SK-N-SH treated with all-trans-retinoic acid at 6 μM for 48 hours (cell line): ENCODE results near the gene SUPT3H.

Source experiments
- ARNTL ChIP-seq: fragments of 450-650 bp; formaldehyde crosslinking; IDR thresholded peaks from 2 replicates; pipeline ENCODE4 v1.5.0; 2020; ENCODE audit warnings: low read depth, mild to moderate bottlenecking, moderate library complexity, borderline replicate concordance
- CSDC2 ChIP-seq: fragments of 250-450 bp; sonication (Bioruptor Pico); IDR thresholded peaks from 2 replicates; pipeline ENCODE4 v1.5.0; 2020; ENCODE audit warnings: mild to moderate bottlenecking, moderate library complexity
- PPARA ChIP-seq: fragments of 250-450 bp; sonication (Bioruptor Pico); IDR thresholded peaks from 2 replicates; pipeline ENCODE4 v1.5.0; 2020; ENCODE audit warnings: mild to moderate bottlenecking, borderline replicate concordance
- RARB ChIP-seq: fragments of 250-450 bp; sonication (Bioruptor Pico); IDR thresholded peaks from 2 replicates; pipeline ENCODE4 v1.8.0; 2021; ENCODE audit warnings: mild to moderate bottlenecking, moderate library complexity
- SNAI2 ChIP-seq: fragments of 250-450 bp; sonication (Bioruptor Pico); IDR thresholded peaks from 2 replicates; pipeline ENCODE4 v1.5.0; 2020; ENCODE audit warnings: mild to moderate bottlenecking, moderate library complexity
- TOX ChIP-seq: fragments of 250-450 bp; sonication (Bioruptor Pico); IDR thresholded peaks from 2 replicates; pipeline ENCODE4 v1.8.0; 2021; ENCODE audit warnings: mild to moderate bottlenecking, moderate library complexity, borderline replicate concordance
- ZC3H10 ChIP-seq: fragments of 250-450 bp; sonication (Bioruptor Pico); IDR thresholded peaks from 2 replicates; pipeline ENCODE4 v1.5.1; 2021; ENCODE audit warnings: mild to moderate bottlenecking, moderate library complexity
- ZFP30 ChIP-seq: fragments of 450-650 bp; formaldehyde crosslinking; IDR thresholded peaks from 2 replicates; pipeline ENCODE4 v1.5.0; 2022; ENCODE audit warnings: mild to moderate bottlenecking, moderate library complexity
- ZNF565 ChIP-seq: fragments of 450-650 bp; formaldehyde crosslinking; conservative IDR thresholded peaks from 2 replicates; pipeline ENCODE4 v1.5.0; 2020; ENCODE audit warnings: low read depth, mild to moderate bottlenecking, moderate library complexity
- TF ChIP-seq, protein P1 (sequence below): fragments of 250-450 bp; sonication (Bioruptor Pico); IDR thresholded peaks from 2 replicates; pipeline ENCODE4 v1.8.0; 2020; ENCODE audit warnings: mild to moderate bottlenecking, moderate library complexity, borderline replicate concordance
- TF ChIP-seq, protein P2 (sequence below): fragments of 250-450 bp; sonication (Bioruptor Pico); IDR thresholded peaks from 2 replicates; pipeline ENCODE4 v1.8.0; 2021; ENCODE audit warnings: low read depth, mild to moderate bottlenecking, moderate library complexity, borderline replicate concordance

DNA sequence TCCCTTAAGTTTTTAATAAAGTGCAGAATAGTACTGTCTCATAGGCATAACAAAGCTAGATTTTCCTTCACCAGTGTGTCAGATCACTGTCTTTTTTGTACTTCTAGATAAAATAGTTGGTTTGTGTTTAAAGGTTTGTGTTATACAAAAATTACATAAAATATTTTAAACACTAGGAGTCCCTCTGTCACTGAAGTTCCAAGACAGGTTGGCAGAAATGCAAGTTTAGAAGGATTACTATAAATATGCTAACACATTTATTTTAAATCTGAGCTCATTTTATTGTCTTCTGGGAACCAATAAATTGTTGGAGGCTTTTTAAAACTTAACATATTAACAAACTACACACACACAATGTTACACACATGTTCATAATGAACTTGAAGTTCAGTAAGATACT lies 80.4 kb downstream of the SUPT3H start:
- TF ChIP-seq ZNF565 (CRISPR knock-in tag) (no peak), ZFP30 (CRISPR knock-in tag) (no peak), ZC3H10 (CRISPR knock-in tag) (no peak), CSDC2 (CRISPR knock-in tag) (no peak), SNAI2 (no peak), PPARA (CRISPR knock-in tag) (no peak), RARB (CRISPR knock-in tag) (no peak), TOX (CRISPR knock-in tag) (no peak), ARNTL (no peak)
- TF ChIP-seq, protein P1, sequence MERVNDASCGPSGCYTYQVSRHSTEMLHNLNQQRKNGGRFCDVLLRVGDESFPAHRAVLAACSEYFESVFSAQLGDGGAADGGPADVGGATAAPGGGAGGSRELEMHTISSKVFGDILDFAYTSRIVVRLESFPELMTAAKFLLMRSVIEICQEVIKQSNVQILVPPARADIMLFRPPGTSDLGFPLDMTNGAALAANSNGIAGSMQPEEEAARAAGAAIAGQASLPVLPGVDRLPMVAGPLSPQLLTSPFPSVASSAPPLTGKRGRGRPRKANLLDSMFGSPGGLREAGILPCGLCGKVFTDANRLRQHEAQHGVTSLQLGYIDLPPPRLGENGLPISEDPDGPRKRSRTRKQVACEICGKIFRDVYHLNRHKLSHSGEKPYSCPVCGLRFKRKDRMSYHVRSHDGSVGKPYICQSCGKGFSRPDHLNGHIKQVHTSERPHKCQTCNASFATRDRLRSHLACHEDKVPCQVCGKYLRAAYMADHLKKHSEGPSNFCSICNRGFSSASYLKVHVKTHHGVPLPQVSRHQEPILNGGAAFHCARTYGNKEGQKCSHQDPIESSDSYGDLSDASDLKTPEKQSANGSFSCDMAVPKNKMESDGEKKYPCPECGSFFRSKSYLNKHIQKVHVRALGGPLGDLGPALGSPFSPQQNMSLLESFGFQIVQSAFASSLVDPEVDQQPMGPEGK (CRISPR knock-in tag), result no peak
- TF ChIP-seq, protein P2, sequence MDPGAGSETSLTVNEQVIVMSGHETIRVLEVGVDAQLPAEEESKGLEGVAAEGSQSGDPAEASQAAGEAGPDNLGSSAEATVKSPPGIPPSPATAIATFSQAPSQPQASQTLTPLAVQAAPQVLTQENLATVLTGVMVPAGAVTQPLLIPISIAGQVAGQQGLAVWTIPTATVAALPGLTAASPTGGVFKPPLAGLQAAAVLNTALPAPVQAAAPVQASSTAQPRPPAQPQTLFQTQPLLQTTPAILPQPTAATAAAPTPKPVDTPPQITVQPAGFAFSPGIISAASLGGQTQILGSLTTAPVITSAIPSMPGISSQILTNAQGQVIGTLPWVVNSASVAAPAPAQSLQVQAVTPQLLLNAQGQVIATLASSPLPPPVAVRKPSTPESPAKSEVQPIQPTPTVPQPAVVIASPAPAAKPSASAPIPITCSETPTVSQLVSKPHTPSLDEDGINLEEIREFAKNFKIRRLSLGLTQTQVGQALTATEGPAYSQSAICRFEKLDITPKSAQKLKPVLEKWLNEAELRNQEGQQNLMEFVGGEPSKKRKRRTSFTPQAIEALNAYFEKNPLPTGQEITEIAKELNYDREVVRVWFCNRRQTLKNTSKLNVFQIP (CRISPR knock-in tag), result no peak
